Peyer's patch (tissue), 4 donors: ENCODE measurements around the gene SEC24C.
"Not testable (repeated sequence)": the region's sequence is repeated elsewhere in the genome, so short reads cannot be mapped to it uniquely, and the experiment has no call there.

ENCODE experiments used
- POLR2A ChIP-seq, 2 donors: fragments of 450-650 bp; IDR thresholded peaks; one replicate each; pipeline ENCODE4 v1.5.1; 2017; ENCODE audit warnings: antibody characterized with exemption in 2 of 2, mild to moderate bottlenecking in 2 of 2, moderate library complexity in 2 of 2
- TF ChIP-seq, protein P1 (sequence below), 6 experiments: fragments of 450-650 bp in 4 of 6; fragments of 200-600 bp in 2 of 6; sonication (generic) in 1 of 6; IDR thresholded peaks; one replicate each; pipeline ENCODE4 v1.5.1; 2017 to 2019; ENCODE audit warnings: antibody characterized with exemption in 6 of 6, mild to moderate bottlenecking in 3 of 6, moderate library complexity in 1 of 6

DNA sequence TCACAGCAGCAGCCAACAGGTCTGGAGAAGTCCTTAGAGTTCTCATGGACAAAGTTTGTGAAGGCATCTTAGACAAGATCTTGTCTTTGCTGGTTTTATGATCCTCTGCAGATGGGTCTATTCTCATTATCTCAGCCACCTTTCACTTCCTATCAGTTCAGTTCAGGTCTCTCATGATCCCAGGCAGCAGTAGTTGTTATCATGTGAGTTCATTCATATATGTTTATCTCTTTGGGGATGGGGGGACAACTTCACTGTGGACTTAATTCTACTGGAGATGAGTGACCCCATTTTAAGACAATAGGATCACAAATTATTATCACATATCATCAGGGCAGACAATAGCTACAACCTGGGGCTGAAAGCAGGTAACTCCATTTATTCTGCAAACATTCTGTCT is 40.2 kb upstream of the SEC24C start:
- TF ChIP-seq POLR2A (IDR thresholded peaks at IDR 0.05) = not testable (repeated sequence)
- TF ChIP-seq, protein P1, sequence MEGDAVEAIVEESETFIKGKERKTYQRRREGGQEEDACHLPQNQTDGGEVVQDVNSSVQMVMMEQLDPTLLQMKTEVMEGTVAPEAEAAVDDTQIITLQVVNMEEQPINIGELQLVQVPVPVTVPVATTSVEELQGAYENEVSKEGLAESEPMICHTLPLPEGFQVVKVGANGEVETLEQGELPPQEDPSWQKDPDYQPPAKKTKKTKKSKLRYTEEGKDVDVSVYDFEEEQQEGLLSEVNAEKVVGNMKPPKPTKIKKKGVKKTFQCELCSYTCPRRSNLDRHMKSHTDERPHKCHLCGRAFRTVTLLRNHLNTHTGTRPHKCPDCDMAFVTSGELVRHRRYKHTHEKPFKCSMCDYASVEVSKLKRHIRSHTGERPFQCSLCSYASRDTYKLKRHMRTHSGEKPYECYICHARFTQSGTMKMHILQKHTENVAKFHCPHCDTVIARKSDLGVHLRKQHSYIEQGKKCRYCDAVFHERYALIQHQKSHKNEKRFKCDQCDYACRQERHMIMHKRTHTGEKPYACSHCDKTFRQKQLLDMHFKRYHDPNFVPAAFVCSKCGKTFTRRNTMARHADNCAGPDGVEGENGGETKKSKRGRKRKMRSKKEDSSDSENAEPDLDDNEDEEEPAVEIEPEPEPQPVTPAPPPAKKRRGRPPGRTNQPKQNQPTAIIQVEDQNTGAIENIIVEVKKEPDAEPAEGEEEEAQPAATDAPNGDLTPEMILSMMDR (IDR thresholded peaks at IDR 0.05) = not testable (repeated sequence)
